GM12878 (cell line): ENCODE data around the gene ILKAP. TPM values are rescaled to one million over a fixed set of nuclear protein-coding genes. Genes with fewer than 3 reads are reported as not detected.

Experiments
- ATAC-seq: fragments of 200-7000 bp; cut with Tn5 transposase; 3 replicates; pipeline ENCODE4 v1.9.1; 2020; ENCODE audit warnings: mild to moderate bottlenecking, moderate library complexity
- BruUV-seq: library from RNA; stranded (reverse); fragments of 400-500 nt; replicated peaks from 2 replicates; lab custom pipeline; 2021; lab: Mats Ljungman, UMichigan
- CTCF ChIA-PET: fragments of 300-600 bp; sonication (Branson Sonifier 250); formaldehyde crosslinking; extraction: SDS; loops from one replicate; lab custom pipeline; 2021; ENCODE audit warnings: inconsistent platforms; lab: Yijun Ruan, JAX
- POLR2A ChIA-PET: fragments of 350-600 bp; formaldehyde crosslinking; extraction: SDS; loops from one replicate; lab custom pipeline; 2021; ENCODE audit warnings: inconsistent platforms; lab: Charles Lee
- RAD21 ChIA-PET: fragments of 300-600 bp; sonication (Branson Sonifier 250); formaldehyde crosslinking; loops from one replicate; lab custom pipeline; 2023; ENCODE audit warnings: antibody characterized with exemption; ENCODE audit not compliant: unreplicated experiment; lab: Charles Lee
- SMC1A ChIA-PET: fragments of 300-600 bp; sonication (Branson Sonifier 250); formaldehyde crosslinking; loops from one replicate; lab custom pipeline; 2023; ENCODE audit not compliant: unreplicated experiment, uncharacterized antibody; lab: Charles Lee
- DNase-seq: peaks from one replicate; pipeline ENCODE4 v3.0.0-alpha.2; 2011; ENCODE audit warnings: low read depth, low spot score
- FAIRE-seq: peaks from 3 replicates; lab custom pipeline; 2011; peaks lifted over from hg19 to GRCh38; lab: Jason Lieb, UNC
- H2AFZ ChIP-seq: 2 replicates; pipeline ENCODE4 v1.6.0; 2011; ENCODE audit warnings: low read depth, low read length, control low read depth; ENCODE audit not compliant: control insufficient read depth
- H3K27ac ChIP-seq: 2 replicates; pipeline ENCODE4 v1.5.1; 2011; ENCODE audit warnings: control low read depth; ENCODE audit not compliant: control insufficient read depth, insufficient read depth
- H3K27me3 ChIP-seq, 2 experiments: replicated peaks in 1 of 2; 2 replicates each; pipeline versions ENCODE4 v1.6.0 to v1.6.1; 2011; ENCODE audit warnings: low read length in 1 of 2; ENCODE audit not compliant: control insufficient read depth in 2 of 2, insufficient read depth in 2 of 2
- H3K36me3 ChIP-seq, 2 experiments: 2 replicates each; pipeline ENCODE4 v1.5.1; 2011; ENCODE audit warnings: low read length in 1 of 2; ENCODE audit not compliant: control insufficient read depth in 2 of 2, insufficient read depth in 2 of 2
- H3K4me1 ChIP-seq: 2 replicates; pipeline ENCODE4 v1.6.1; 2011; ENCODE audit warnings: mild to moderate bottlenecking, low read length, moderate library complexity, mixed read lengths; ENCODE audit not compliant: control insufficient read depth, insufficient read depth
- H3K4me2 ChIP-seq: 2 replicates; pipeline ENCODE4 v1.6.0; 2011; ENCODE audit warnings: control low read depth; ENCODE audit not compliant: control insufficient read depth, insufficient read depth
- H3K4me3 ChIP-seq: fragments of 200-600 bp; sonication (generic); 2 replicates; pipeline ENCODE4 v1.5.1; 2016
- H3K79me2 ChIP-seq: 2 replicates; pipeline ENCODE4 v1.6.0; 2011; ENCODE audit warnings: low read length; ENCODE audit not compliant: control insufficient read depth, insufficient read depth
- H3K9ac ChIP-seq: 2 replicates; pipeline ENCODE4 v1.8.0; 2011; ENCODE audit warnings: low read length, control low read depth, mixed read lengths; ENCODE audit not compliant: control insufficient read depth, insufficient read depth
- H3K9me3 ChIP-seq: replicated peaks from 3 replicates; pipeline ENCODE4 v1.5.1; 2011; ENCODE audit warnings: mild to moderate bottlenecking, low read length; ENCODE audit not compliant: control insufficient read depth, insufficient read depth
- H4K20me1 ChIP-seq: 2 replicates; pipeline ENCODE4 v1.6.0; 2011; ENCODE audit not compliant: control insufficient read depth, insufficient read depth
- FOS ChIP-seq: IDR thresholded peaks from 3 replicates; pipeline ENCODE4 v1.6.1; 2011; ENCODE audit warnings: borderline replicate concordance; ENCODE audit not compliant: insufficient read length; ENCODE audit errors: extremely low read depth
- JUND ChIP-seq: IDR thresholded peaks from 2 replicates; pipeline ENCODE4 v1.6.1; 2012; ENCODE audit warnings: low read depth, mild to moderate bottlenecking, low read length, improper control_type of control experiment, moderate library complexity
- MXI1 ChIP-seq: fragments of 150-350 bp; IDR thresholded peaks from 2 replicates; pipeline ENCODE4 v1.6.1; 2011; ENCODE audit warnings: low read depth, mild to moderate bottlenecking, inconsistent platforms, low read length, improper control_type of control experiment
- NR2C2 ChIP-seq: IDR thresholded peaks from 2 replicates; pipeline ENCODE4 v1.6.1; 2011; ENCODE audit warnings: borderline replicate concordance, low read depth; ENCODE audit not compliant: control insufficient read depth, insufficient read length
- NRF1 ChIP-seq: conservative IDR thresholded peaks from 2 replicates; pipeline ENCODE4 v1.6.1; 2011; ENCODE audit warnings: mild to moderate bottlenecking, low read depth, low read length, improper control_type of control experiment
- PRDM15 ChIP-seq: fragments of 450-650 bp; formaldehyde crosslinking; IDR thresholded peaks from 2 replicates; pipeline ENCODE4 v1.4.0; 2020; ENCODE audit warnings: mild to moderate bottlenecking, moderate library complexity
- SREBF1 ChIP-seq: IDR thresholded peaks from 2 replicates; pipeline ENCODE4 v1.6.1; 2012; ENCODE audit warnings: mild to moderate bottlenecking, low read length
- WGBS: methylation state at CpG from one replicate; pipeline ENCODE4 v1.1.6; 2016; ENCODE audit warnings: low lambda C conversion rate; ENCODE audit not compliant: insufficient replicate concordance, insufficient coverage; ENCODE audit errors: missing lambda C conversion rate; 5-methylcytosine and 5-hydroxymethylcytosine counted together
- in situ Hi-C: fragments of 300-500 bp; cut with MboI; formaldehyde crosslinking; loops from 9 replicates; pipeline ENCODE4 v1.14.3; 2018; ENCODE audit warnings: mixed read lengths
- intact Hi-C: fragments of 100-400 bp; cut with micrococcal nuclease; formaldehyde crosslinking; loops from one replicate; pipeline ENCODE4 v1.14.2; 2022; ENCODE audit not compliant: unreplicated experiment
- polyA plus RNA-seq, 11 experiments: library from polyadenylated mRNA; depleted of rRNA in 4 of 11; unstranded in 6 of 11; stranded (reverse) in 5 of 11; fragments of >200 nt; fragmentation: Nextera tagmentation in 4 of 11; fragmentation: Illumina TruSeq in 1 of 11; extraction: Ambion mirVana in 4 of 11; extraction: Trizol in 1 of 11; gene quantifications; 1 replicate in 1 of 11; 2 replicates in 10 of 11; pipeline versions ENCODE4 v1.2.1 to v1.2.3, GENCODE V29; 2011 to 2016; ENCODE audit warnings: inconsistent platforms in 2 of 11, missing spikeins in 2 of 11, low read depth in 1 of 11
- total RNA-seq, 4 experiments: library from RNA; depleted of rRNA in 3 of 4; stranded (reverse); fragments of >200 nt in 3 of 4; fragmentation: Illumina TruSeq in 1 of 4; extraction: Trizol in 1 of 4; gene quantifications; 2 replicates each; pipeline versions ENCODE4 v1.2.1 to v1.2.3, GENCODE V29; 2013 to 2021
- TF ChIP-seq, protein P1 (sequence below): fragments of 450-650 bp; IDR thresholded peaks from 2 replicates; pipeline ENCODE4 v1.6.1; 2017; ENCODE audit warnings: low read depth, mild to moderate bottlenecking, moderate library complexity
- TF ChIP-seq, protein P2 (sequence below), 3 experiments: IDR thresholded peaks in 2 of 3; conservative IDR thresholded peaks in 1 of 3; 2 replicates each; pipeline ENCODE4 v1.5.1; 2011; ENCODE audit warnings: low read depth in 3 of 3, low read length in 3 of 3, mild to moderate bottlenecking in 3 of 3, control low read depth in 2 of 3, moderate library complexity in 2 of 3, inconsistent platforms in 1 of 3, mixed read lengths in 1 of 3; ENCODE audit not compliant: control insufficient read depth in 2 of 3, insufficient read depth in 1 of 3; ENCODE audit errors: extremely low read depth in 1 of 3

The ILKAP gene
- total and polyA plus RNA-seq, 10 of the 15 experiments (the other 5 are each of a cell fraction or from before 2014, with no cell fraction given): 4.2 to 65.3 (median 37.3) TPM

DNA sequence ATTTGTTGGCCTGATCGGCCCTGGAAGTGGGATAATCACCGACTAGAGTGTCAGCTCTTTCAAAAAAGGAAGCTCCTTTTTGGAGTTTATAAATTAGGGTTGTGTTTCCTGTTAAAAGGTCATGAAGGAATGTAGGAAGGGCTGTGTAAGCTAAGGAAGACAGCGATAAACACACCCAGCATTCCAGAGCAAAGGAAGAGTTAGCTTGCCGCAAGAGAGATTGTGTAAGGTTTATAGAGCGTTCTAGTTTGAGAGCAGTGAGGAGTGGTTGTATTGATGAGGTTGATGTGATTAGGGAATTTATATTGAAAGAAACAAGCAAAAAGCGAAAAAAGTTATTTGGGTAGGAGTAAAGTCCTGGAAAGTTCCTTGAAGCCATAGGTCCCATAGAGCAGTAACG is 3.5 kb upstream of the ILKAP start:
- Histone ChIP-seq H3K27me3 (no peaks in the 10 kb centered on the region), H3K4me2 (no peak overlapping the region), H2AFZ (no peak overlapping the region), H3K79me2 (peaks cover 17% of the 10 kb centered on the region), H3K4me3 (no peak overlapping the region), H4K20me1 (no peaks in the 10 kb centered on the region), H3K4me1 (peaks cover 9% of the 10 kb centered on the region), H3K36me3 (no peaks in the 10 kb centered on the region), H3K9me3 (no peaks in the 10 kb centered on the region), H3K9ac (no peak overlapping the region), H3K27ac (no peak overlapping the region)
- 75% methylated on average over 7 of the region's 7 CpGs for WGBS
- DNase-seq (no peak), ATAC-seq (no peak), FAIRE-seq (no peak)
- RAD21 ChIA-PET: no interaction called here
- no TSS peak for BruUV-seq
- CTCF ChIA-PET: no interaction called here
- in situ Hi-C loops: no loop called here
- intact Hi-C loops: no loop called here
- POLR2A ChIA-PET: no interaction called here
- SMC1A ChIA-PET: interaction anchor here (1.3 kb wide), 1 partner anchor 9 kb away, joined by 6 read pairs; no protein-coding TSS in a partner anchor
- TF ChIP-seq JUND: no peak
- TF ChIP-seq, protein P1, sequence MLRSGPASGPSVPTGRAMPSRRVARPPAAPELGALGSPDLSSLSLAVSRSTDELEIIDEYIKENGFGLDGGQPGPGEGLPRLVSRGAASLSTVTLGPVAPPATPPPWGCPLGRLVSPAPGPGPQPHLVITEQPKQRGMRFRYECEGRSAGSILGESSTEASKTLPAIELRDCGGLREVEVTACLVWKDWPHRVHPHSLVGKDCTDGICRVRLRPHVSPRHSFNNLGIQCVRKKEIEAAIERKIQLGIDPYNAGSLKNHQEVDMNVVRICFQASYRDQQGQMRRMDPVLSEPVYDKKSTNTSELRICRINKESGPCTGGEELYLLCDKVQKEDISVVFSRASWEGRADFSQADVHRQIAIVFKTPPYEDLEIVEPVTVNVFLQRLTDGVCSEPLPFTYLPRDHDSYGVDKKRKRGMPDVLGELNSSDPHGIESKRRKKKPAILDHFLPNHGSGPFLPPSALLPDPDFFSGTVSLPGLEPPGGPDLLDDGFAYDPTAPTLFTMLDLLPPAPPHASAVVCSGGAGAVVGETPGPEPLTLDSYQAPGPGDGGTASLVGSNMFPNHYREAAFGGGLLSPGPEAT: no peak
- TF ChIP-seq, protein P2, sequence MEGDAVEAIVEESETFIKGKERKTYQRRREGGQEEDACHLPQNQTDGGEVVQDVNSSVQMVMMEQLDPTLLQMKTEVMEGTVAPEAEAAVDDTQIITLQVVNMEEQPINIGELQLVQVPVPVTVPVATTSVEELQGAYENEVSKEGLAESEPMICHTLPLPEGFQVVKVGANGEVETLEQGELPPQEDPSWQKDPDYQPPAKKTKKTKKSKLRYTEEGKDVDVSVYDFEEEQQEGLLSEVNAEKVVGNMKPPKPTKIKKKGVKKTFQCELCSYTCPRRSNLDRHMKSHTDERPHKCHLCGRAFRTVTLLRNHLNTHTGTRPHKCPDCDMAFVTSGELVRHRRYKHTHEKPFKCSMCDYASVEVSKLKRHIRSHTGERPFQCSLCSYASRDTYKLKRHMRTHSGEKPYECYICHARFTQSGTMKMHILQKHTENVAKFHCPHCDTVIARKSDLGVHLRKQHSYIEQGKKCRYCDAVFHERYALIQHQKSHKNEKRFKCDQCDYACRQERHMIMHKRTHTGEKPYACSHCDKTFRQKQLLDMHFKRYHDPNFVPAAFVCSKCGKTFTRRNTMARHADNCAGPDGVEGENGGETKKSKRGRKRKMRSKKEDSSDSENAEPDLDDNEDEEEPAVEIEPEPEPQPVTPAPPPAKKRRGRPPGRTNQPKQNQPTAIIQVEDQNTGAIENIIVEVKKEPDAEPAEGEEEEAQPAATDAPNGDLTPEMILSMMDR (IDR thresholded peaks at IDR 0.05 in 2 of 3, conservative IDR thresholded peaks at IDR 0.05 in 1 of 3; ENCODE audit: control insufficient read depth in 2 of 3, extremely low read depth in 1 of 3, insufficient read depth in 1 of 3, low read depth in 3 of 3, low read length in 3 of 3): no peak
- TF ChIP-seq PRDM15: no peak
- TF ChIP-seq FOS: no peak
- TF ChIP-seq NRF1: no peak
- no peak for TF ChIP-seq NR2C2
- no peak for TF ChIP-seq SREBF1
- no peak for TF ChIP-seq MXI1
